GM21825 (cell line): ENCODE measurements around the gene ACTRT2.

Experiments used
- ATAC-seq: cut with Tn5 transposase; IDR thresholded peaks from one replicate; pipeline ENCODE4 v1.9.1; 2021; ENCODE audit warnings: mild to moderate bottlenecking, moderate library complexity; ENCODE audit not compliant: unreplicated experiment

ACTRT2 gene

GRCh38 chr1:2983319-2983705, 38.0 kb upstream of the ACTRT2 start:
- ATAC-seq, result no peak

- no peak for ATAC-seq
These were observed 37.4 kb upstream of the ACTRT2 start for GRCh38 chr1:2983706-2984398.

- no peak for ATAC-seq
These were observed 36.7 kb upstream of the ACTRT2 start for GRCh38 chr1:2984399-2985061.

- no peak for ATAC-seq
These were observed 36.2 kb upstream of the ACTRT2 start for GRCh38 chr1:2985067-2985561.

GRCh38 chr1:2985694-2986548, 35.3 kb upstream of the ACTRT2 start:
- ATAC-seq, result no peak

GRCh38 chr1:2986549-2987305, 34.5 kb upstream of the ACTRT2 start:
- ATAC-seq, result no peak

GRCh38 chr1:2987773-2988172, 33.5 kb upstream of the ACTRT2 start:
- ATAC-seq, result no peak

GRCh38 chr1:2988256-2988655, 33.0 kb upstream of the ACTRT2 start:
- ATAC-seq, result no peak

GRCh38 chr1:2989185-2989584, 32.1 kb upstream of the ACTRT2 start:
- ATAC-seq, result no peak

- no peak for ATAC-seq
These were observed 31.3 kb upstream of the ACTRT2 start for GRCh38 chr1:2989976-2990375.

GRCh38 chr1:2990376-2991115, 30.7 kb upstream of the ACTRT2 start:
- ATAC-seq, result no peak

GRCh38 chr1:2991753-2992495, 29.3 kb upstream of the ACTRT2 start:
- no peak for ATAC-seq

GRCh38 chr1:2998503-2999100, 22.7 kb upstream of the ACTRT2 start:
- no peak for ATAC-seq

- no peak for ATAC-seq
These were observed 22.1 kb upstream of the ACTRT2 start for GRCh38 chr1:2999138-2999537.

- no peak for ATAC-seq
These were observed 21.7 kb upstream of the ACTRT2 start for GRCh38 chr1:2999571-2999970.

- no peak for ATAC-seq
These were observed 21.1 kb upstream of the ACTRT2 start for GRCh38 chr1:3000214-3000613.

GRCh38 chr1:3000671-3001470, 20.4 kb upstream of the ACTRT2 start:
- ATAC-seq, result no peak
